ENCODE data around the gene TMEM107.

- TF ChIP-seq CTCF (IDR thresholded peaks at IDR 0.05): peak in 1 of 6 experiments; percentile 5
- TF ChIP-seq POLR2A (IDR thresholded peaks at IDR 0.05): peak in 3 of 4 donors; percentile 69 to 99 (median 99)
Measured at GRCh38 chr17:8152112-8152775, 23.9 kb downstream of the TMEM107 start, which contains the start of gene PER1.

Measured in esophagus squamous epithelium (tissue), 4 donors.